Measurements from ENCODE around the gene OPRD1. TPM values are rescaled to one million over a fixed set of nuclear protein-coding genes. Genes with fewer than 3 reads are reported as not detected.

Gene OPRD1
- polyA plus RNA-seq, 3 donors: 0.01 TPM; not detected in 2

- H3K4me1 ChIP-seq (ENCODE audit: control insufficient read depth in 1 of 2, insufficient read depth in 2 of 2, low read length in 2 of 2): peaks cover 39 to 57% of the 10 kb centered on the region in 2 donors
- H3K27ac ChIP-seq (ENCODE audit: low read depth in 1 of 2, low read length in 2 of 2): peak overlapping the region in 1 of 2 donors; percentile 98
- H3K27ac Mint-ChIP-seq: peak overlapping the region in 6 of 7 donors; percentile 15 to 98 (median 74)
- H3K4me1 Mint-ChIP-seq: peaks cover 56% of the 10 kb centered on the region
- no peak for DNase-seq
- H3K36me3 ChIP-seq (replicated peaks in 1 of 2; ENCODE audit: control insufficient read depth in 1 of 2, insufficient read depth in 2 of 2, low read length in 2 of 2): peaks cover 0 to under 1% of the 10 kb centered on the region in 2 donors
- H3K9me3 ChIP-seq (replicated peaks in 1 of 2; ENCODE audit: control insufficient read depth in 1 of 2, insufficient read depth in 1 of 2, low read length in 2 of 2): no peaks in the 10 kb centered on the region
- H3K79me2 ChIP-seq (ENCODE audit: insufficient read depth, low read length): peaks cover 34% of the 10 kb centered on the region
- H4K20me1 ChIP-seq (ENCODE audit: insufficient read depth, low read length): peaks cover 6% of the 10 kb centered on the region
- H3K9ac ChIP-seq (ENCODE audit: insufficient read depth, low read length, poor library complexity, severe bottlenecking): peak overlapping the region; percentile 94
- intact Hi-C loops (cut with micrococcal nuclease): loop anchor here in 1 of 2 donors (5.0 to 10.0 kb wide), 2 partner anchors 243 to 294 kb away; partner anchors contain the start of genes RNU11, SRSF4 and TAF12
- peak overlapping the region; percentile 89 to 99 (median 99) for H3K4me3 ChIP-seq (replicated peaks in 1 of 3; ENCODE audit: low read depth in 2 of 3, low read length in 3 of 3)
- H3K4me2 ChIP-seq (replicated peaks; ENCODE audit: extremely low read depth, low read length, poor library complexity, severe bottlenecking): peak overlapping the region; percentile 98
- TF ChIP-seq CTCF (IDR thresholded peaks at IDR 0.05): no peak
- H3K4me3 Mint-ChIP-seq: peak overlapping the region; percentile 89 to 98
- peaks cover 0 to 1% (median 0%) of the 10 kb centered on the region in 3 donors for H3K27me3 Mint-ChIP-seq (ENCODE audit: low read depth in 3 of 3)
- no peaks in the 10 kb centered on the region for H3K9me3 Mint-ChIP-seq
- peak overlapping the region; percentile 93 for H2AFZ ChIP-seq (ENCODE audit: insufficient read depth, low read depth, low read length, poor library complexity, severe bottlenecking)
- WGBS (ENCODE audit: insufficient coverage): 18% methylated on average over 12 of the region's 24 CpGs
- no peaks in the 10 kb centered on the region for H3K27me3 ChIP-seq (ENCODE audit: control insufficient read depth in 2 of 2, insufficient read depth in 2 of 2, low read length in 2 of 2)
- peaks cover 3 to 13% of the 10 kb centered on the region in 2 donors for H3K36me3 Mint-ChIP-seq
Observed at GRCh38 chr1:28887835-28888682, 76.1 kb downstream of the OPRD1 start.

DNA sequence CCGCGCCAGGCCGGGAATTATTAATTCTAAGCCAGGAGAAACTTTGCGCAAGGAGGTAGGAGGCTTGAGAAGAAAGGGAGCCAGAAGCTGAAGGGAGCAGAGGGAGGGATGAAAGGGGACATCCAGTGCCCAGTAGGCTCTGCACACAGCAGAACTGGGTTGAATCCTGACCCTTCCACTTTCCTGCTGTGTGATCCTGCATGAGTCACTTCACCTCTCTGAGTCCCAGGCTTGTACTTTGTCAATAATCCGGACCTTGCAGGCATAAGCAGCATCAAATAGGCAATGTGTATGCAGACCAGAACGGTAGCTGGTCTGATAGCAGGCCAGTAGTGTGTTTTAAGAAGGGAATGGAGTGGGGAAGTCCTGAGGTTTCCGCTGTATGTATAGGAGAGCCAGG, 76.9 kb downstream of the OPRD1 start:
- H3K36me3 Mint-ChIP-seq: peaks cover 9 to 21% of the 10 kb centered on the region in 2 donors
- peaks cover 0 to 1% (median 0%) of the 10 kb centered on the region in 3 donors for H3K27me3 Mint-ChIP-seq (ENCODE audit: low read depth in 3 of 3)
- peak overlapping the region in 1 of 2 donors; percentile 14 for H3K27ac ChIP-seq (ENCODE audit: low read depth in 1 of 2, low read length in 2 of 2)
- H3K27me3 ChIP-seq (ENCODE audit: control insufficient read depth in 2 of 2, insufficient read depth in 2 of 2, low read length in 2 of 2): no peaks in the 10 kb centered on the region
- H3K9ac ChIP-seq (ENCODE audit: insufficient read depth, low read length, poor library complexity, severe bottlenecking): no peak overlapping the region
- H3K4me1 ChIP-seq (ENCODE audit: control insufficient read depth in 1 of 2, insufficient read depth in 2 of 2, low read length in 2 of 2): peaks cover 35 to 49% of the 10 kb centered on the region in 2 donors
- 94% methylated on average over 4 of the region's 7 CpGs for WGBS (ENCODE audit: insufficient coverage)
- TF ChIP-seq CTCF (IDR thresholded peaks at IDR 0.05): no peak
- H3K4me2 ChIP-seq (replicated peaks; ENCODE audit: extremely low read depth, low read length, poor library complexity, severe bottlenecking): no peak overlapping the region
- intact Hi-C loops (cut with micrococcal nuclease): loop anchor here in 1 of 2 donors (5.0 to 10.0 kb wide), 2 partner anchors 244 to 293 kb away; partner anchors contain the start of genes RNU11, SRSF4 and TAF12
- H3K4me3 ChIP-seq (replicated peaks in 1 of 3; ENCODE audit: low read depth in 2 of 3, low read length in 3 of 3): no peak overlapping the region
- peaks cover 50% of the 10 kb centered on the region for H3K4me1 Mint-ChIP-seq
- peaks cover 10% of the 10 kb centered on the region for H4K20me1 ChIP-seq (ENCODE audit: insufficient read depth, low read length)
- DNase-seq: no peak
- H3K9me3 Mint-ChIP-seq: no peaks in the 10 kb centered on the region
- no peak overlapping the region for H3K4me3 Mint-ChIP-seq
- peak overlapping the region in 3 of 7 donors; percentile 3 to 68 (median 56) for H3K27ac Mint-ChIP-seq
- no peaks in the 10 kb centered on the region for H3K9me3 ChIP-seq (replicated peaks in 1 of 2; ENCODE audit: control insufficient read depth in 1 of 2, insufficient read depth in 1 of 2, low read length in 2 of 2)
- peaks cover 5 to 9% of the 10 kb centered on the region in 2 donors for H3K36me3 ChIP-seq (replicated peaks in 1 of 2; ENCODE audit: control insufficient read depth in 1 of 2, insufficient read depth in 2 of 2, low read length in 2 of 2)
- H2AFZ ChIP-seq (ENCODE audit: insufficient read depth, low read depth, low read length, poor library complexity, severe bottlenecking): no peak overlapping the region
- peaks cover 34% of the 10 kb centered on the region for H3K79me2 ChIP-seq (ENCODE audit: insufficient read depth, low read length)

Measured in CD14-positive monocyte (primary cell).